ENCODE results near the gene NFIL3.

DNA sequence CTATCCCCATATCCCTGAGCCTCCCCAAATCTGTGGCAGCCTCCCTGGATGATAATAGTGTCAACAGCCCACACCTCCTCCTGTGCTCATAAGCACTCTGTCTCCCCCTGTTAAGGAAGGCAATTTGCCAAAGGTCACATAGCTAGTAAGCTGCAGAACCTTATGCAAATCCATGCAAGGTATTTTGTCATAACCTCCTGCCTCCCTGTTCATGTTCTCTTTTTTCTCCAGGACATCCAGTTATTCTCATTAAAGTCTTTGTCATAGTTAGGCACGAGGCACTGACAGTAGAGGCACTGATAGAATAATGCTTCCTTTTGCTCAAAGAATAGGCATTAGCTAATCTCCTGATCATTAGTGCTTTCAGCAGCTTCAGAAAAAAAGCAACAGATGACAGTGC lies 51.7 kb downstream of the NFIL3 start:
- TF ChIP-seq POLR2AphosphoS5 (IDR thresholded peaks at IDR 0.05; ENCODE audit: low read depth, low read length) (no peak), YY1 (IDR thresholded peaks at IDR 0.05; ENCODE audit: low read depth) (no peak), CTCF (IDR thresholded peaks at IDR 0.05) (no peak), SIN3A (IDR thresholded peaks at IDR 0.05; ENCODE audit: borderline replicate concordance, low read depth, low read length) (no peak), ELF1 (IDR thresholded peaks at IDR 0.05) (no peak), JUND (IDR thresholded peaks at IDR 0.05) (no peak), RFX5 (IDR thresholded peaks at IDR 0.05; ENCODE audit: low read length) (peak; percentile 81), NFIC (IDR thresholded peaks at IDR 0.05; ENCODE audit: borderline replicate concordance) (no peak), FOXJ3 (CRISPR knock-in tag; IDR thresholded peaks at IDR 0.05) (no peak), USF2 (IDR thresholded peaks at IDR 0.05; ENCODE audit: borderline replicate concordance, low read depth, low read length) (no peak), RAD21 (IDR thresholded peaks at IDR 0.05; ENCODE audit: low read length) (no peak), EP300 (IDR thresholded peaks at IDR 0.05; ENCODE audit: borderline replicate concordance in 1 of 2, low read depth in 1 of 2, low read length in 1 of 2) (no peak)
- TF ChIP-seq, protein P1, sequence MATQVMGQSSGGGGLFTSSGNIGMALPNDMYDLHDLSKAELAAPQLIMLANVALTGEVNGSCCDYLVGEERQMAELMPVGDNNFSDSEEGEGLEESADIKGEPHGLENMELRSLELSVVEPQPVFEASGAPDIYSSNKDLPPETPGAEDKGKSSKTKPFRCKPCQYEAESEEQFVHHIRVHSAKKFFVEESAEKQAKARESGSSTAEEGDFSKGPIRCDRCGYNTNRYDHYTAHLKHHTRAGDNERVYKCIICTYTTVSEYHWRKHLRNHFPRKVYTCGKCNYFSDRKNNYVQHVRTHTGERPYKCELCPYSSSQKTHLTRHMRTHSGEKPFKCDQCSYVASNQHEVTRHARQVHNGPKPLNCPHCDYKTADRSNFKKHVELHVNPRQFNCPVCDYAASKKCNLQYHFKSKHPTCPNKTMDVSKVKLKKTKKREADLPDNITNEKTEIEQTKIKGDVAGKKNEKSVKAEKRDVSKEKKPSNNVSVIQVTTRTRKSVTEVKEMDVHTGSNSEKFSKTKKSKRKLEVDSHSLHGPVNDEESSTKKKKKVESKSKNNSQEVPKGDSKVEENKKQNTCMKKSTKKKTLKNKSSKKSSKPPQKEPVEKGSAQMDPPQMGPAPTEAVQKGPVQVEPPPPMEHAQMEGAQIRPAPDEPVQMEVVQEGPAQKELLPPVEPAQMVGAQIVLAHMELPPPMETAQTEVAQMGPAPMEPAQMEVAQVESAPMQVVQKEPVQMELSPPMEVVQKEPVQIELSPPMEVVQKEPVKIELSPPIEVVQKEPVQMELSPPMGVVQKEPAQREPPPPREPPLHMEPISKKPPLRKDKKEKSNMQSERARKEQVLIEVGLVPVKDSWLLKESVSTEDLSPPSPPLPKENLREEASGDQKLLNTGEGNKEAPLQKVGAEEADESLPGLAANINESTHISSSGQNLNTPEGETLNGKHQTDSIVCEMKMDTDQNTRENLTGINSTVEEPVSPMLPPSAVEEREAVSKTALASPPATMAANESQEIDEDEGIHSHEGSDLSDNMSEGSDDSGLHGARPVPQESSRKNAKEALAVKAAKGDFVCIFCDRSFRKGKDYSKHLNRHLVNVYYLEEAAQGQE (IDR thresholded peaks at IDR 0.05; ENCODE audit: low read depth, low read length): no peak
- TF ChIP-seq, protein P2, sequence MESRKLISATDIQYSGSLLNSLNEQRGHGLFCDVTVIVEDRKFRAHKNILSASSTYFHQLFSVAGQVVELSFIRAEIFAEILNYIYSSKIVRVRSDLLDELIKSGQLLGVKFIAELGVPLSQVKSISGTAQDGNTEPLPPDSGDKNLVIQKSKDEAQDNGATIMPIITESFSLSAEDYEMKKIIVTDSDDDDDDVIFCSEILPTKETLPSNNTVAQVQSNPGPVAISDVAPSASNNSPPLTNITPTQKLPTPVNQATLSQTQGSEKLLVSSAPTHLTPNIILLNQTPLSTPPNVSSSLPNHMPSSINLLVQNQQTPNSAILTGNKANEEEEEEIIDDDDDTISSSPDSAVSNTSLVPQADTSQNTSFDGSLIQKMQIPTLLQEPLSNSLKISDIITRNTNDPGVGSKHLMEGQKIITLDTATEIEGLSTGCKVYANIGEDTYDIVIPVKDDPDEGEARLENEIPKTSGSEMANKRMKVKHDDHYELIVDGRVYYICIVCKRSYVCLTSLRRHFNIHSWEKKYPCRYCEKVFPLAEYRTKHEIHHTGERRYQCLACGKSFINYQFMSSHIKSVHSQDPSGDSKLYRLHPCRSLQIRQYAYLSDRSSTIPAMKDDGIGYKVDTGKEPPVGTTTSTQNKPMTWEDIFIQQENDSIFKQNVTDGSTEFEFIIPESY (IDR thresholded peaks at IDR 0.05; ENCODE audit: borderline replicate concordance, low read depth): no peak

Measured in SK-N-SH (cell line).